Stimulated activated CD4-positive, alpha-beta T cell treated with anti-CD3 and anti-CD28 coated beads, Interleukin-1b, Interleukin-23, amount 100 ng/mL, for 24 hours (primary cell): ENCODE data around the gene RCVRN.

Experiments
- DNase-seq, 4 experiments: peaks; one replicate each; pipeline ENCODE4 v3.0.0-alpha.2; 2020; ENCODE audit warnings: low read depth in 4 of 4, low spot score in 1 of 4

The RCVRN gene

DNA sequence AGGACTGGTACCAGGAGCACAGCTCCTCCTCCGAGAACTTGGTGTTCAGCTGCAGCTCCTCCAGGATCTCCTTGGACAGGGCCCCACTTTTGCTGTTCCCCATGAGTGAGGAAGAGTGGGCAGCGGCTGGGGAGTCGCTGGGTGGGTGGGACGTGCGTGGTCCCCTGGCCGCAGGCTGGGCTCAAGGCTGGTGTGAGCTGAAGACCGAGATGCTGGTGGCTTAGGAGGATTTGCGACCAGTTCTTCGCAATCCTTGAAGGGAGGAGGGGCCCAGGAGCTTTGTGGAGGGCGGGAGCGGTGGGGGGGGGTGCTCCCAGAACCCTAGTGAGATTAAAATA is at the start of gene RCVRN:
RCVRN (minus strand) TSS at position 194 of the 338 bp plus-strand sequence; CDS start at position 103, 91 bp downstream.
- no peak for DNase-seq

DNA sequence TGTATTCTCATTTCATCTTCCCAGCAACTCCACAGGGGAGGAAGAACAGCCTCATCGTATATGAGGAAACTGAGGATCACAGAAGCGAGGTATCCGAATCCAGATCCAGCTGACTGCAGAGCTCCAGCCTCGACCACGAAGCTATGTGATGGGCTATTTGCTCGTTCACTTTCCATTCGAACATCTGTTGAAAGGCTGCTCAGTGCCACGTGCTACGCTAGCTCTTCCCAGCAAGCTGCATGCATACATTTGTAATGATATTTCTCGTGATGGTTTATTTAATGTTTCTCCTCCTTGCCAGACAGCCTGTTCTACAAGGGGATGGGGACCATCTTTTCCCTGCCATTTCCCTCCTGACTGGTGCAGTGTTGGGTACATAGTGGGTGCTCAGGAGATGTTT is 48.4 kb upstream of the RCVRN start:
- no peak for DNase-seq

DNA sequence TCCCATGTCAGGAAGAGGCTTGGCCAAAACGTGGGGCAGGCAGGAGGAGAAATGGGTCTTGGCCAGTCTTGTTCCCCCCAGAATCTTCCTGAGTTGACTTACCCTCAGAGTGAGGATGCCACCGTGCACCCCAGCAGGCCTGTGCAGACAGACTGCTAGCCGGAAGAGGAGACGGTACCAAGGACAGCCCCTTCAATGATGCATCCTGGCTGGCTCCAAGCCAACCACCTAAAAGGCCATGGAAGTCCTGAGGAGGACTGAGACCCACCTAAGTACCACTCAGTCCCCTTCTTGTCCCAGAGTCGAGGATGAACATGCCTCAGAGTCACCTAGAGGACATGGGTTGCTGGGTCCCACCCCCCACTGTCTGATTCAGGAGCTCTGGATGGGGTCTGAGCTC is 46.7 kb upstream of the RCVRN start:
- DNase-seq: no peak

DNA sequence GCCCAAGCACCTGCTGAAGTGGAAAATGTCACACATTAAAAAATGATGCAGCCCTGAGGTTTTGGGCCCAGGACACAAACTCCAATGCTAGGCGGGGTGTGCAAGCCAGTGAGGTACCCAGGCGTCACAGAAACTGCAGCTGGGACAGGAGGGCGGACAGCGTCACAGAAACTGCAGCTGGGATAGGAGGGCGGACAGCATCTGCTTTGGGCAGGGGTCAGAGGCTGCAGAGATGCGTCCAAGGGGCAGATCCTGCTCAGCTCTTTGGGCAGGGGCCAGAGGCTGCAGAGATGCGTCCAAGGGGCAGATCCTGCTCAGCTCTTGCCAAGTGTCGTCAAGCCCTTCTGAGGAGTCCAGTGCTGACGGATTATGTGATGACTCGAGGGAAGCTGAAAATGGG is 43.9 kb upstream of the RCVRN start:
- DNase-seq: no peak

DNA sequence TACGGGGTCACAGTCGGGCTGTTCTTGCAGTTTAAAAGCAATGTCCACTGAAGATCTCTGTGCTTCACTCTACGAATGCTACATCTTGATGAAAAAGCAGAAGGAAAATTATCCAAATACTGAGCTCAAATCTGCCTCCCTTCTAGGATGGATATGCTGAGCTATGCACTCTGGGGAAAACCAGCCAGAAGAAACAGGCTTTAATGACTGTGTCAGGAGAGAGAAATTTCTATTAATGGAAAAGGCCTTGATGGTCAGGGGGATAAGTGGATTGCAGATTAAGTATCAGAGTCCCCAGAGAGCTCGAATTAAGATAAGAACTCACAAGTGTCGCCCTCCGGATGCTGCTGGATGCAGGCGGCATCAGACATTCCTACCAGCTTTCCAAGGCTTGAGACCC is 39.6 kb upstream of the RCVRN start:
- DNase-seq: no peak

DNA sequence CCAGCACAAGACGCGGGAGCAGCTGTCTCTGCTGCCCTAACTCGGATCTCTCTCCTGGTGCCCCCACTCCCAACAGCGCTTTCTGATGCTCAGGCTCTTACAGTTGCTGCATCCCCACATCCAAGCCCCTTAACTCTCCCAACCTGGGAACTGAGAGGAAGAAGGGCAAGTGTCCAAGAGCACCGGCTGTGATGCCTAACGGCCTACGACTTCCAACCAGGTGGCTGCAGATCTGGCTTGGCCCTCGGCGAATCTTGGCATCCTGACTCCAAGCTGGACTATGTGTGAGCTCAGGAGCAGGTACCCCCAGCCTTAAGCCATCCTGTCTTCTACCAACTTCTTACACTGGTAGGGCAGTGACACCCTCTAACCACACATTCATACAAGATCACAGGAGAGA is 38.3 kb upstream of the RCVRN start:
- no peak for DNase-seq

DNA sequence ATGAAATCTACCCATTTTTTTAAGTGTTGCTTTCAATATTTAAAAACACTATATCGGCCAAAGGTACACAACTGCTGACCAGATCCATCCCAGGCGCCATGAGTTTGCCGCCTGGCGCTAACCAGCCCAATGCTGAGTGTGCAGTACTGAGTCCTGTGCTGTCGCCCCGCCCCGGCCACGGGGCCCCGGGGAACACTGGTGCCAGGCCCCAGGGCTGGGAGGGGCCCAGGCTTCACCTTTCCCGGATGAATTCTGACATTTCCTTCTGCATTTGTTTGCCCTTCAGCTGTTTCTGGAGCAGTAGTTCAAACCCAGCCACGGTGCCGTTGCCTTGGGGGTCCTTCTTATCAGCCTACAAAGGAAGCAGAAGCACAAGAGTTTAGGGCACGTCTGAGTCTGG is 37.8 kb upstream of the RCVRN start:
- DNase-seq: no peak

DNA sequence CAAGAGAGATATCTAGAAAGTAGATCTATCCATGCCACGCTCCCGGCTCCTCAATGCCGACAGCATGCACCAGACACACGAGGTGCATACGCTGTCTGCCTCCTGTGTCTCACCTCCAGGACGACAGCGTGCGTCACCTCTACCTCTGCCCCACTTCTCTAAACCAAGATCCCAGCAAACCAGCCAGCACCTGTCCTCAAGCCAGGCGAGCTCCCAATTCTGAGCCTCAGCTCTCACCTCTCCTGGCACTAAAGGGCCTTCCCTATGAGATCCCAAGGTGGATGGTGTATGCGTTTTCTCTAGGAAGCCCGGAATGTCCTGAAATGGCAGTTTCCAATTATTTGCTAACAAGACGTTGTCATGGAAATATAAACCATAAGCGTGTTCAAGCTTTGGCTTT is 36.2 kb upstream of the RCVRN start:
- no peak for DNase-seq

DNA sequence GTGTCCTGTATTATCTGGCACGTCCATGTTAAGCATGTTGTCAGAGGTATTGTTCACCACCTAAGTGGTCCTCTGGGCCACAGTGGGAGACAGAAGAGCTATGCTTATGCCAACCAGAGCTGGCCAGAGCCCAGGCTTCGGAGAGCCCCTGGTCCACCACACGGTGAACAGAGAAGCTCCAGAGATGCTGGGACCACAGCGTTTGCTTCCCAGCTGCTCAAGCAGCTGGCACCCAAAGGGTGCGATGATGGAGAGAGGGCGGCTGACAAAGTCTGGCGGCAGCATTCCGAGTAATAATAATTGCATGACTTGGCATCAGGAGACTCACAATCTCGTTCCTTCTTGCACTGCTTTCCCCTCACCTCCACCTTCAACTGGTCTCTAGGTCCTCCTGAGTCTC is 35.8 kb upstream of the RCVRN start:
- DNase-seq: no peak

DNA sequence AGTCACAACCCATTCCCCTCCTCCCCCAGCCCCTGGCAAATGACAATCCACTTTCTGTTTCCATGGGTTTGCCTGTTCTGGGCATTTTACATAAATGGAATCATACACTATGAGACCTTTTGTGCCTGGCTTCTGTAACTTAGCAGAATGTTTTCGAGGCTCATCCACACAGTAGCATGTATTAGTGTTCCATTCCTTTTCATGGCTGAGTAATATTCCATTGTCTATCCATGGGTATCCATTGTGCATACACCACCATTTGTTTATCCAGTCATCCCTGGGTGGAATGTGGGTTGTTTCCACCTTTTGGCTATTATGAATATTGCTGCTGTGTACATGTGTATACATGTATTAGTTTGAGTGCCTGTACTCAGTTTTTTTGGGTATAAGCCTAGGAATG is 33.7 kb upstream of the RCVRN start:
- no peak for DNase-seq

DNA sequence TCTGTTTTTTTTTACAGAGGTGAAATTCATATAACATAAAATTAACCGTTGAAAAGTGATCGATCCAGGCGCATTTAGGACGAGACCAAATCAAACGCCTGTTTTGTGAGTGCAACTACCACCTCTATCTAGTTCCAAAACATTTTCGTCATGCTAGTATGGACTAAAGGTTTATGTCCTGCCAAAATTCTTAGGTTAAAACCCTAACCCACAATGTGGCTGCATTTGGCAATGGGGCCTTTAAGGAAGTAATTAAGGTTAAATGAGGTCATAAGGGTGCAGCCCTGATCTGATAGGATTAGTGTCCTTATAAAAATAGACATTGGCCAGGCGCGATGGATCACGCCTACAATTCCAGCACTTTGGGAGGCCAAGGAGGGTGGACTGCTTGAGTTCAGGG is 32.8 kb upstream of the RCVRN start:
- no peak for DNase-seq

DNA sequence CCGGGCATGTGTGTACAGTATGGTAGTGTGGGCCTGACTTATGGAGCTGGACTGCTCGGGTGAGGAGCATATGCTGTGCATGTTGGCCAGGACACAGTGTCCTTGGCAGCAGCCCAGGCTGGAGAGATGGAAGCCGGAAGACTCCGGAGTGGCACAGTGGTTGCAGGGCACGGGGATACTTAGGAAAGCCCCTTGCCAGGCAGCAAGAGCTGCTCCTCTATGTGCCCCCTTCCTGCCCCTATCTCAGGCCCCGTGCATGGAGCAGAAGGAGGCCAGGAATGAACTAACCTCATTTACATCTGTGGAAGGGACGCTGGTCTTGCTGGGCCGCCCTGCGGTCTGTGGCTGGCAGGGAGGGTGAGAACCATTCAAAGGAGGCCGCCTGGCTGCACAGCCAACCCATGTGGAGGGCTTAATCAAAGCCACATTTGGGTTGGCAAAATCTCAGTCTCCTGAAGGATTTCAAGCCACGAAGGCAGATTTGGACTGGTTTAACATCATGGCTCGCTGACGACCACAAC is 32.2 kb upstream of the RCVRN start:
- DNase-seq: no peak

DNA sequence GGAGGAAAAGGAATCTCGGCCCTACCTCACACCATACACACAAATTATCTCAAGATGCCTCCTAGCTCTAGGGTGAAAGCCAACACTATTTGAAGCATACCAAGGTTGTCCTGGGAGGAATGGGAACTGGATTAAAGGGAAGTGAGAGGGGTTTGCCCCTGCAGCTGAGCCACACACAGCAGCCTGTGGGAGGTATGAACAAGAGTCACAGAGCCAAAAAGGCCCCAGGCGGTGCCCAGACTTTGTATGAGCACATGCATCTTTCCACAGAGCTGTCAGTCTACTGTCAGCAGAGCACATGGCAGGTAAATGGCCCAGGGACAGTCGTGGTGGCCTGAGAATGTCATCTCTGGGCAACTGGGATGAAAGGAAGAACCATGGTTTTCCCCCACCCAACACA is 31.0 kb upstream of the RCVRN start:
- DNase-seq: no peak

DNA sequence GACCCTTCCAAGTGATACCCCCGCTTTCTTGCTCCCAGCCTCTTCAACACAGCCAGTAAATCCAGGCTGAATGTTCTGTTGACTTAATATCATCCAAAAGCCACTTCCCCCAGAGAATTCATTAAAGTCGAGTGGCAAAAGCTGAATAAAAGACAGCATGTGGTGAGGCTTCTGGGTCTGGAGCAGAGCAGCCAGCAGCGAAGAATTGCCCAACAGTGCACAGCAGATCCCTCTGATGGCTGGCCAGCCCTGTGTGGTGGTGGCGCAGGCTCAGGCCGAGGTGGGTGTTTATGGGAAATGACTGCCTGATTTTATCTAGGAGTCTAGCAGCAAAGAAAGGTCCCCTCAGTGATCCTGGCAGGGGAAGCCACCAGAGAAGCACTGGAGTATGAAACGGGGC is 30.3 kb upstream of the RCVRN start:
- no peak for DNase-seq

DNA sequence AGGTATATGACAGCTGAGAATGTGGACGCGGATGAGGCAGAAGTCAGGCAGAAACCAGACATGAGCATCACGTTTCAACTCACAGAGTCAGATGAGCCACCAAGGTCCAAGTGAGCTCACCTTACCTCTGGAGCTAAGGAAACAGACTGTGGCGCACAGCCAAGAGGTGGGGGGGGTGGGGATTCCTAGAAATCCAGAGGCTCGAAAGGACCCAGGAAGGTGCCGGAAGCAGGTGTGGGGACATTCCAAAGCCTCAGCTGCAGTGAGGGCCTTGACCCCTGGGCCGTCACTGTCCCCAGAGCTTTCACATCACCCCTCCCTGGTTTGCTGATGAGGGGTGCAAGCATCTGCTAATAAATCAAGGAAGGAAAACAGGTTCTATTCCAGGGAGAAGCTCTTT is 29.3 kb upstream of the RCVRN start:
- DNase-seq: no peak

DNA sequence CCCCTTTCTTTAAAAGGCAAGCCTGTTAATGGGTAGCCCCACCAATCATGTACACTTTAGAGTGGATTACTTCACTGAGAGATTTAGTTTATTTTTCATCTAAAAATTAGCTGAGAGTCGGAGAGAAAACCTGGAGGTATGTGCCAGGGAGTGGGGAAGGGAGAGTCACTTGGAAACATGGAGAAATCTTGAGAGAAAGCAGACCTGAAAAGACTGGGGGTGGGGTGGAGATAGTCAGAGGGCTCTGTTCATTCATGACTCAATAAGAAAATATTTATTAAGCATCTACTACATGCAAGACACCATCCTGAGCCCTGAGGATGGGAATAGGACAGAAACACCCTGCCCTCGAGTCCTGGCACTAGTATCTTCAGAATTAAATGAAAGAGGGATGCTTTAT is 27.4 kb upstream of the RCVRN start:
- no peak for DNase-seq

DNA sequence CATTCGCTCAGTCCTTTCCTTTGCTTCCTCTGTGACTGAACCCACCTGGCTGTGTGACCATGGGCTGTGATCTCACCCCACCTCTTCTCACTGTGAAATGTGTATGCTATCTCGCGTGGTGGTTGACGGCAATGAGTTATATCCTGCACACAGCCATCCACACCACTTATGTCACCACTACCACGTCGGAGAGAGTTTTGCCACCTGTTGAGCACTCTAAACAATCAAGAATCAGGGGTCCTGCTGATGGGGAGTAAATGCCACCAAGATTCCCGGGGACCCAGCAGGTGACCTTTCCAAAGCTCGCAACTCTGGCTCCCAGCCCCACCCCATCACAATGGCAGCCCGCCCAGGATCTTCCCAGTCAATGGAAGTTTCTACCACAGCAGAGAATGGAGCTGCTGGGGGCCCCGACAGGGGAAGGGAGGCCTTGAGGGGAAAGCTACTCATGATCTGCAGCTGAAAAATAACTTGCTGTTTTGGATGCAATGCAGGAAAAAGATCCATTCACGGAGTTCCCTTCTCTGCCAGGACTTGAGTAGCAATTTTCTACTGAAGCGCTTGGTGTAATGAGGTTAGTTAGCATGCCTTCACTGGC is 26.2 kb upstream of the RCVRN start:
- no peak for DNase-seq

DNA sequence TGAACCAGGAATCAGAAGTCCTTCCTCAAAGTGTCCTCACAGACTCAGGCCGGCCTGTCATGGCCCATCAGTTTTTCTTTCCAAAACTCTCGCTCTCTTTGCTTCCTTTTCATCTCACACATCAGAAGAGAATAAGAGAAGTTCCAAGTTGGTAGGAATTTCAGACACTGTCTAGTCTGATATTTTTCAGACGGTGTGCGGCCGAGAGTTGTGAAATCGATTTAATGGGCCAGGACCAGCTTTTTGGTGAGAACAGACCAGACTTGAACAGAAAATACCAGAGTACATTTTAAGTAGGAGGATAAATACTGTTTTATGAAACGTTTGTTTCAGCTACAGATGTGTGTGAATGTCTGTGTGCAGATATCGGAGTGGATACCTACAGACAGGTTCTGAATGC is 24.8 kb upstream of the RCVRN start:
- DNase-seq: no peak

DNA sequence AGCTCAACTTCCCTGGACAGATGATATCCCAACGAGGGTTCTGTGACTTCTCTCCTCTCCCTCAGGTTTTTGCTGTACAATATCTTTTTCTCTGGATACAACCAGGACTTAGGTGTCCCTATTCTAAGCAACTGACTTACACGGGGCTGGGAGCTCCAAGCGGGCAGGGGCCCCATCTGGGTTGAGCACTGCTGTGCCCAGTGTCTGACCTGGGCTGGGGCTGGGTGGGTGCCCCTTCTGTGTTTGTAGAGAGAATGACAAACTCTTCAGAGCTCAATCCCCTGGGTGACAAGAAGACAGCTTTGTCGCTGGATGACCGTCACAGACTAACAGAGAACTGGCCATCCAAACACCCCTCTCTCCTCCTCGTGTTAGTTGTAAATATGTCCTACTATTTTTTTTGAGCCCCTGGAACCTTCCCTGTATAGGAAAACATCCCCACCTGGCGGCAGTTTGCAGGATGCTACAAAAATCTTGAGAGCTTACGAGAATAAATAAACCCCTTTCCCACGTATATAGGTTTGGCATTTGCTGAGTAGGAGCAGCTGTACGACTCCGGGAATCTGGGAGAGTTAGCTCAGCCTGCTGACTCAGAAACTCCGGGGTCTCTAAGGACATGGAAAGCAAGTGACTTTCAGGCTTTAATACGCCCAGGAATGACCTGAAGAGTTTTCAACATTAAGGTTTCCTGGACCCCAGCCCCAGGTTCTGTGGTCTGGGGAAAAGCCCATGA is 23.7 kb upstream of the RCVRN start:
- DNase-seq: no peak

DNA sequence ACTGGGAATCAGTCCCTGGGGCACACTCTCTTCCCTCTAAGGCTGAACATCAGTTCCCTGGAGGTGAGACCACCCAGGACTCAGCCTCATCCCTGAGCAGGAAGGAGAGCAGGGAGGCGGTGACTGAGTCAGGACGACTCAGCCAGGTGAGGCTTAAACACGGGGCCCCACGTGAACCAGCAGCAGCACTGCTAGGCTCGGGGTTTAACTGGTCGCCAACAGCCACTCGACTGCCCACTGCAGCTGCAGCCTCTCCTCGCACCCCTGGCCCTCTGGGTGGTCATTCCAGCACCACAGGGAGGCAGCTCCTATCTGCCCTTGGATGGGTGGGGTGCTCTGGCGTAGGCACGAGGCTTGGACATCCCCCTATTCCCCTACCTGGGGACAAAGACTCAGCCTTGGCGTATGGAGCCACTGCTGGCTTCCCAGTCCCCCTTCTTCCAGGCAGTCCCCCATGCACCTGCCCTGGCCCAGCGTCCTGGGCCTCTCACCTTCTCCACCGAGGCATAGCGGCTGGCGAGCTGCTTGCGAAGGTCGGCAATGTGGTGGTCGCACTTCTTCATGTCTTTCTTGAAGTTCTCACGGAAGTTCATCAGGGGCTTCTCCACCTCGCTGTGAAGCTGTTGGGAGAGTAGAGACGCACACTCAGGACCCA is 21.2 kb upstream of the RCVRN start:
- no peak for DNase-seq

DNA sequence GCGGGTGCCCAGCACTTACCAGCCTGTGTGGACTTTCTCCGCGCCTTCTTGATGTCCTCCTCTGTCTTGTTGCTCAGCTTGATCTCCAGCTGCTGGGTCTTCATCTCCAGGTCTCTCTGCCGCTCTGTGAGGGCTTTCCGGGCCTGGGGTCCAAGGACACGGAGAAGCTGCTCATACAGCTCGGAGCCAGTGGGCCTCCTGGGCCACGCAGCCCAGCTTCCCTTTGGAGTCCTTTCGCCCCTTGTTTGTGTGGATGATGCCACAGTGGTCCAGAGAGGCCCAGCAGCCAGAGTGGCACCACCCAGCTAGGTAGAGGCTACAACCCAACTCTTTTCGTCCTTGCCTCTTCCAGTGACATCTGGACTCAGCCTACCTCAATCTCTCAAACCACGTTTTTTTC is 20.4 kb upstream of the RCVRN start:
- no peak for DNase-seq

DNA sequence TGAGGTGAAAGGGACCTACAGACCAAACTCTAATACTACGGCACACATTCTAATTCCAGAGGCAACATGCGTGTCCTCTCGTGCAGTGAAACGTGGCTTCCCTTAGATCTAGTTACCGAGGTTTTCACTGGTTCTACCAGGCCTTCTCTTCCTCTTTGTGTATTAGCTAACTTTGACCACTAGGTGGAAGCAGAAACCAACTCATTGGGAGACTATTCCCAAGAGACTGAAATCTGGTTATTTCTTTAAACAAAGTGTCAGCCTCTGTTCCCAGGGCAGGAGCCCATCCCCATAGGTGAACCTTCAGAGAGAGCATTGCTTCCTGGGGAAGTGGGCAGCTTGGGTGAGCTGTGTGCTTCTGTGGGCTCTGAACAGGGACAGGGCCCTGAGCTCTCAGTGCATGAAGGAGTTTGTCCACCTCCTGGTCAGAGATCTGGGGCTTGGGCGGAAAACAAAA is 19.7 kb upstream of the RCVRN start:
- no peak for DNase-seq
